ENCODE results near the gene TIPIN. TPM values are rescaled to one million over a fixed set of nuclear protein-coding genes. Genes with fewer than 3 reads are reported as not detected.

TIPIN gene
- total and polyA plus RNA-seq, 2 of the 8 experiments (the other 6 are each of a cell fraction or from before 2014, with no cell fraction given): 8.5 to 24.7 TPM

DNA sequence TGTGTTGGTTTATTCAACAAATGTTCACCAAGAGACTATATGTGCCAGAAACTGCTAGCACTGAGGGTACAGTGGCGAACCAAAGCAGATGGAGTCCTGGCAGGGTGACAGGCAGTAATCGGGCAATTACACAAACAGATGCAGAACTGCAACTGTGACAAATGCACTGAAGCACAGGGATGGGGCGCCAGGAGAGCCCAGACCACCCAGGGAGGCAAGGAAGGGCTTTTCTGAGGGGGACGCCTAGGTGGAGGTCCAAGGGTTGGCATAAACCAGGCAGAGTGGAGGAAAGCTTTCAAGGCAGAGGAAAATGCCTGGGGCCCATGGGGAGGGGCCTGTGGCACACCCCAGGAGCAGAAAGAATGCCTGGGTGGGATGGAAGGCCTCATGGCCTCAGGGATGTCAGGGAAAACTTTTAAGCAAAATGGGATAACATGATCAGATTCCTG, 57.7 kb downstream of the TIPIN start (continued):
- TF ChIP-seq SUZ12 (IDR thresholded peaks at IDR 0.05; ENCODE audit: low read length) (no peak), ZNF274 (IDR thresholded peaks at IDR 0.05; ENCODE audit: borderline replicate concordance, extremely low read depth, low read length) (no peak)
- TF ChIP-seq, protein P1, sequence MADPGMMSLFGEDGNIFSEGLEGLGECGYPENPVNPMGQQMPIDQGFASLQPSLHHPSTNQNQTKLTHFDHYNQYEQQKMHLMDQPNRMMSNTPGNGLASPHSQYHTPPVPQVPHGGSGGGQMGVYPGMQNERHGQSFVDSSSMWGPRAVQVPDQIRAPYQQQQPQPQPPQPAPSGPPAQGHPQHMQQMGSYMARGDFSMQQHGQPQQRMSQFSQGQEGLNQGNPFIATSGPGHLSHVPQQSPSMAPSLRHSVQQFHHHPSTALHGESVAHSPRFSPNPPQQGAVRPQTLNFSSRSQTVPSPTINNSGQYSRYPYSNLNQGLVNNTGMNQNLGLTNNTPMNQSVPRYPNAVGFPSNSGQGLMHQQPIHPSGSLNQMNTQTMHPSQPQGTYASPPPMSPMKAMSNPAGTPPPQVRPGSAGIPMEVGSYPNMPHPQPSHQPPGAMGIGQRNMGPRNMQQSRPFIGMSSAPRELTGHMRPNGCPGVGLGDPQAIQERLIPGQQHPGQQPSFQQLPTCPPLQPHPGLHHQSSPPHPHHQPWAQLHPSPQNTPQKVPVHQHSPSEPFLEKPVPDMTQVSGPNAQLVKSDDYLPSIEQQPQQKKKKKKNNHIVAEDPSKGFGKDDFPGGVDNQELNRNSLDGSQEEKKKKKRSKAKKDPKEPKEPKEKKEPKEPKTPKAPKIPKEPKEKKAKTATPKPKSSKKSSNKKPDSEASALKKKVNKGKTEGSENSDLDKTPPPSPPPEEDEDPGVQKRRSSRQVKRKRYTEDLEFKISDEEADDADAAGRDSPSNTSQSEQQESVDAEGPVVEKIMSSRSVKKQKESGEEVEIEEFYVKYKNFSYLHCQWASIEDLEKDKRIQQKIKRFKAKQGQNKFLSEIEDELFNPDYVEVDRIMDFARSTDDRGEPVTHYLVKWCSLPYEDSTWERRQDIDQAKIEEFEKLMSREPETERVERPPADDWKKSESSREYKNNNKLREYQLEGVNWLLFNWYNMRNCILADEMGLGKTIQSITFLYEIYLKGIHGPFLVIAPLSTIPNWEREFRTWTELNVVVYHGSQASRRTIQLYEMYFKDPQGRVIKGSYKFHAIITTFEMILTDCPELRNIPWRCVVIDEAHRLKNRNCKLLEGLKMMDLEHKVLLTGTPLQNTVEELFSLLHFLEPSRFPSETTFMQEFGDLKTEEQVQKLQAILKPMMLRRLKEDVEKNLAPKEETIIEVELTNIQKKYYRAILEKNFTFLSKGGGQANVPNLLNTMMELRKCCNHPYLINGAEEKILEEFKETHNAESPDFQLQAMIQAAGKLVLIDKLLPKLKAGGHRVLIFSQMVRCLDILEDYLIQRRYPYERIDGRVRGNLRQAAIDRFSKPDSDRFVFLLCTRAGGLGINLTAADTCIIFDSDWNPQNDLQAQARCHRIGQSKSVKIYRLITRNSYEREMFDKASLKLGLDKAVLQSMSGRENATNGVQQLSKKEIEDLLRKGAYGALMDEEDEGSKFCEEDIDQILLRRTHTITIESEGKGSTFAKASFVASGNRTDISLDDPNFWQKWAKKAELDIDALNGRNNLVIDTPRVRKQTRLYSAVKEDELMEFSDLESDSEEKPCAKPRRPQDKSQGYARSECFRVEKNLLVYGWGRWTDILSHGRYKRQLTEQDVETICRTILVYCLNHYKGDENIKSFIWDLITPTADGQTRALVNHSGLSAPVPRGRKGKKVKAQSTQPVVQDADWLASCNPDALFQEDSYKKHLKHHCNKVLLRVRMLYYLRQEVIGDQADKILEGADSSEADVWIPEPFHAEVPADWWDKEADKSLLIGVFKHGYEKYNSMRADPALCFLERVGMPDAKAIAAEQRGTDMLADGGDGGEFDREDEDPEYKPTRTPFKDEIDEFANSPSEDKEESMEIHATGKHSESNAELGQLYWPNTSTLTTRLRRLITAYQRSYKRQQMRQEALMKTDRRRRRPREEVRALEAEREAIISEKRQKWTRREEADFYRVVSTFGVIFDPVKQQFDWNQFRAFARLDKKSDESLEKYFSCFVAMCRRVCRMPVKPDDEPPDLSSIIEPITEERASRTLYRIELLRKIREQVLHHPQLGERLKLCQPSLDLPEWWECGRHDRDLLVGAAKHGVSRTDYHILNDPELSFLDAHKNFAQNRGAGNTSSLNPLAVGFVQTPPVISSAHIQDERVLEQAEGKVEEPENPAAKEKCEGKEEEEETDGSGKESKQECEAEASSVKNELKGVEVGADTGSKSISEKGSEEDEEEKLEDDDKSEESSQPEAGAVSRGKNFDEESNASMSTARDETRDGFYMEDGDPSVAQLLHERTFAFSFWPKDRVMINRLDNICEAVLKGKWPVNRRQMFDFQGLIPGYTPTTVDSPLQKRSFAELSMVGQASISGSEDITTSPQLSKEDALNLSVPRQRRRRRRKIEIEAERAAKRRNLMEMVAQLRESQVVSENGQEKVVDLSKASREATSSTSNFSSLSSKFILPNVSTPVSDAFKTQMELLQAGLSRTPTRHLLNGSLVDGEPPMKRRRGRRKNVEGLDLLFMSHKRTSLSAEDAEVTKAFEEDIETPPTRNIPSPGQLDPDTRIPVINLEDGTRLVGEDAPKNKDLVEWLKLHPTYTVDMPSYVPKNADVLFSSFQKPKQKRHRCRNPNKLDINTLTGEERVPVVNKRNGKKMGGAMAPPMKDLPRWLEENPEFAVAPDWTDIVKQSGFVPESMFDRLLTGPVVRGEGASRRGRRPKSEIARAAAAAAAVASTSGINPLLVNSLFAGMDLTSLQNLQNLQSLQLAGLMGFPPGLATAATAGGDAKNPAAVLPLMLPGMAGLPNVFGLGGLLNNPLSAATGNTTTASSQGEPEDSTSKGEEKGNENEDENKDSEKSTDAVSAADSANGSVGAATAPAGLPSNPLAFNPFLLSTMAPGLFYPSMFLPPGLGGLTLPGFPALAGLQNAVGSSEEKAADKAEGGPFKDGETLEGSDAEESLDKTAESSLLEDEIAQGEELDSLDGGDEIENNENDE (IDR thresholded peaks at IDR 0.05; ENCODE audit: insufficient replicate concordance, low read length): no peak
